K562 (cell line): ENCODE data around the gene ARMC12. TPM values are rescaled to one million over a fixed set of nuclear protein-coding genes. Genes with fewer than 3 reads are reported as not detected.

Experiments
- CBX3 ChIP-seq, 2 experiments: IDR thresholded peaks; 1 replicate in 1 of 2; 2 replicates in 1 of 2; pipeline ENCODE4 v1.6.1; 2012; ENCODE audit warnings: inconsistent platforms in 2 of 2, low read length in 2 of 2, borderline replicate concordance in 1 of 2, control low read depth in 1 of 2
- CCNT2 ChIP-seq: IDR thresholded peaks from 2 replicates; pipeline ENCODE4 v1.6.1; 2011; ENCODE audit warnings: borderline replicate concordance, low read depth, mild to moderate bottlenecking, moderate library complexity, mixed read lengths, low read length; ENCODE audit not compliant: insufficient read length; ENCODE audit errors: extremely low read depth
- E2F3 ChIP-seq: fragments of 250-450 bp; sonication (Bioruptor Pico); IDR thresholded peaks from 2 replicates; pipeline ENCODE4 v1.4.0; 2020; ENCODE audit warnings: mild to moderate bottlenecking
- HOXB6 ChIP-seq: fragments of 250-450 bp; sonication (Bioruptor Pico); IDR thresholded peaks from 2 replicates; pipeline ENCODE4 v1.5.1; 2022; ENCODE audit warnings: mild to moderate bottlenecking, borderline replicate concordance
- NFIC ChIP-seq: fragments of 450-650 bp; IDR thresholded peaks from 2 replicates; pipeline ENCODE4 v1.6.1; 2017; ENCODE audit warnings: mild to moderate bottlenecking, inconsistent platforms
- POLR2B ChIP-seq: fragments of 450-650 bp; IDR thresholded peaks from 2 replicates; pipeline ENCODE4 v1.6.1; 2018; ENCODE audit warnings: low read depth; ENCODE audit not compliant: partially characterized antibody
- PTTG1 ChIP-seq: fragments of 450-650 bp; IDR thresholded peaks from 2 replicates; pipeline ENCODE4 v1.6.1; 2016; ENCODE audit warnings: low read depth, mild to moderate bottlenecking, missing genetic modification characterization, missing compliant biosample characterization
- SNRNP70 ChIP-seq: fragments of 200-400 bp; formaldehyde crosslinking; optimal IDR thresholded peaks from 2 replicates; pipeline ENCODE3; 2017; ENCODE audit warnings: low read depth, low read length
- SREBF1 ChIP-seq: fragments of 150-350 bp; IDR thresholded peaks from 2 replicates; pipeline ENCODE4 v1.6.1; 2014; ENCODE audit warnings: antibody characterized with exemption, low read depth, low read length, borderline replicate concordance
- TBL1XR1 ChIP-seq, 2 experiments: IDR thresholded peaks; 2 replicates each; pipeline ENCODE4 v1.6.1; 2012; ENCODE audit warnings: improper control_type of control experiment in 2 of 2, low read length in 2 of 2, mild to moderate bottlenecking in 1 of 2
- TEAD1 ChIP-seq, 2 experiments: fragments of 450-650 bp in 1 of 2; sonication (generic) in 1 of 2; formaldehyde crosslinking; IDR thresholded peaks; 2 replicates each; pipeline versions ENCODE4 v1.4.0 to v1.8.0; 2020 to 2022; ENCODE audit warnings: mild to moderate bottlenecking in 2 of 2, missing genetic modification reagents in 1 of 2
- TRIM24 ChIP-seq, 2 experiments: fragments of 450-650 bp; IDR thresholded peaks; 2 replicates each; pipeline ENCODE4 v1.6.1; 2016
- XRCC4 ChIP-seq: IDR thresholded peaks from one replicate; pipeline ENCODE4 v1.6.1; 2011; ENCODE audit not compliant: insufficient read depth, insufficient read length; ENCODE audit errors: extremely low read depth
- ZBTB7A ChIP-seq: IDR thresholded peaks from 2 replicates; pipeline ENCODE4 v1.6.1; 2011; ENCODE audit warnings: low read depth, mild to moderate bottlenecking, low read length, moderate library complexity, borderline replicate concordance; ENCODE audit not compliant: control insufficient read depth
- ZNF282 ChIP-seq: sonication (generic); formaldehyde crosslinking; IDR thresholded peaks from 2 replicates; pipeline ENCODE4 v1.8.1; 2023; ENCODE audit warnings: missing genetic modification reagents
- ZNF431 ChIP-seq: sonication (generic); formaldehyde crosslinking; IDR thresholded peaks from 2 replicates; pipeline ENCODE4 v1.8.0; 2022; ENCODE audit warnings: mild to moderate bottlenecking, missing genetic modification reagents
- polyA plus RNA-seq, 8 experiments: library from polyadenylated mRNA; depleted of rRNA in 4 of 8; stranded (reverse) in 5 of 8; unstranded in 3 of 8; fragments of >200 nt; fragmentation: Nextera tagmentation in 2 of 8; fragmentation: Illumina TruSeq in 1 of 8; extraction: Ambion mirVana in 2 of 8; extraction: Trizol in 1 of 8; gene quantifications; 2 replicates each; pipeline versions ENCODE4 v1.2.1 to v1.2.3, GENCODE V29; 2011 to 2014; ENCODE audit warnings: inconsistent platforms in 1 of 8, missing spikeins in 1 of 8
- total RNA-seq, 7 experiments: library from RNA; depleted of rRNA in 6 of 7; stranded (reverse); fragments of >200 nt in 6 of 7; fragmentation: Illumina TruSeq in 2 of 7; extraction: Trizol in 2 of 7; gene quantifications; 2 replicates each; pipeline versions ENCODE4 v1.2.1 to v1.2.3, GENCODE V29; 2011 to 2021; ENCODE audit warnings: low replicate concordance in 1 of 7
- TF ChIP-seq, protein P1 (sequence below): fragments of 250-450 bp; sonication (Bioruptor Pico); IDR thresholded peaks from 2 replicates; pipeline ENCODE4 v1.4.0; 2020; ENCODE audit warnings: mild to moderate bottlenecking, moderate library complexity, borderline replicate concordance
- TF ChIP-seq, protein P2 (sequence below): fragments of 450-650 bp; IDR thresholded peaks from 2 replicates; pipeline ENCODE4 v1.6.1; 2016; ENCODE audit warnings: antibody characterized with exemption
- TF ChIP-seq, protein P3 (sequence below): fragments of 450-650 bp; IDR thresholded peaks from 2 replicates; pipeline ENCODE4 v1.7.1; 2018; ENCODE audit warnings: mild to moderate bottlenecking, low read depth; ENCODE audit not compliant: partially characterized antibody

The ARMC12 gene
- total and polyA plus RNA-seq, 9 of the 15 experiments (the other 6 are each of a cell fraction or from before 2014, with no cell fraction given) = 0.09 to 0.58 (median 0.31) TPM; not detected in 3

GRCh38 chr6:35687658-35688604 is 48.9 kb upstream of the ARMC12 start (continued):
- peak; percentile 52 for TF ChIP-seq CCNT2
- no peak for TF ChIP-seq XRCC4
- TF ChIP-seq HOXB6 (CRISPR knock-in tag) = no peak
- TF ChIP-seq NFIC = peak; percentile 60
- no peak; the same call in 1 of the 2 replicates for TF ChIP-seq E2F3 (CRISPR knock-in tag)
- TF ChIP-seq ZBTB7A = peak; percentile 95; the same call in 1 of the 2 replicates
- TF ChIP-seq SNRNP70 = no peak
- no peak for TF ChIP-seq SREBF1
- no peak for TF ChIP-seq TBL1XR1 (IDR thresholded peaks at IDR 0.05; ENCODE audit: low read length in 2 of 2)
- peak in 1 of 2 experiments; percentile 59; a peak in 1 of 4 replicates for TF ChIP-seq TRIM24 (IDR thresholded peaks at IDR 0.05)
- 0 out of 2 replicates have a peak, but pooled peaks have one; percentile 23 for TF ChIP-seq ZNF431 (CRISPR knock-in tag)
- TF ChIP-seq PTTG1 (tag) = no peak
- TF ChIP-seq, protein P1, sequence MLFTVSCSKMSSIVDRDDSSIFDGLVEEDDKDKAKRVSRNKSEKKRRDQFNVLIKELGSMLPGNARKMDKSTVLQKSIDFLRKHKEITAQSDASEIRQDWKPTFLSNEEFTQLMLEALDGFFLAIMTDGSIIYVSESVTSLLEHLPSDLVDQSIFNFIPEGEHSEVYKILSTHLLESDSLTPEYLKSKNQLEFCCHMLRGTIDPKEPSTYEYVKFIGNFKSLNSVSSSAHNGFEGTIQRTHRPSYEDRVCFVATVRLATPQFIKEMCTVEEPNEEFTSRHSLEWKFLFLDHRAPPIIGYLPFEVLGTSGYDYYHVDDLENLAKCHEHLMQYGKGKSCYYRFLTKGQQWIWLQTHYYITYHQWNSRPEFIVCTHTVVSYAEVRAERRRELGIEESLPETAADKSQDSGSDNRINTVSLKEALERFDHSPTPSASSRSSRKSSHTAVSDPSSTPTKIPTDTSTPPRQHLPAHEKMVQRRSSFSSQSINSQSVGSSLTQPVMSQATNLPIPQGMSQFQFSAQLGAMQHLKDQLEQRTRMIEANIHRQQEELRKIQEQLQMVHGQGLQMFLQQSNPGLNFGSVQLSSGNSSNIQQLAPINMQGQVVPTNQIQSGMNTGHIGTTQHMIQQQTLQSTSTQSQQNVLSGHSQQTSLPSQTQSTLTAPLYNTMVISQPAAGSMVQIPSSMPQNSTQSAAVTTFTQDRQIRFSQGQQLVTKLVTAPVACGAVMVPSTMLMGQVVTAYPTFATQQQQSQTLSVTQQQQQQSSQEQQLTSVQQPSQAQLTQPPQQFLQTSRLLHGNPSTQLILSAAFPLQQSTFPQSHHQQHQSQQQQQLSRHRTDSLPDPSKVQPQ (CRISPR knock-in tag) = no peak
- 0 out of 4 replicates have a peak, but pooled peaks of 1 of the 2 experiments have one; percentile 56 for TF ChIP-seq TEAD1 (CRISPR knock-in tag; IDR thresholded peaks at IDR 0.05)
- peak; percentile 59 for TF ChIP-seq ZNF282 (CRISPR knock-in tag)
- peak in 1 of 2 experiments; percentile 42; a peak in 1 of 3 replicates for TF ChIP-seq CBX3 (IDR thresholded peaks at IDR 0.05; ENCODE audit: borderline replicate concordance in 1 of 2, low read length in 2 of 2)
- TF ChIP-seq, protein P2, sequence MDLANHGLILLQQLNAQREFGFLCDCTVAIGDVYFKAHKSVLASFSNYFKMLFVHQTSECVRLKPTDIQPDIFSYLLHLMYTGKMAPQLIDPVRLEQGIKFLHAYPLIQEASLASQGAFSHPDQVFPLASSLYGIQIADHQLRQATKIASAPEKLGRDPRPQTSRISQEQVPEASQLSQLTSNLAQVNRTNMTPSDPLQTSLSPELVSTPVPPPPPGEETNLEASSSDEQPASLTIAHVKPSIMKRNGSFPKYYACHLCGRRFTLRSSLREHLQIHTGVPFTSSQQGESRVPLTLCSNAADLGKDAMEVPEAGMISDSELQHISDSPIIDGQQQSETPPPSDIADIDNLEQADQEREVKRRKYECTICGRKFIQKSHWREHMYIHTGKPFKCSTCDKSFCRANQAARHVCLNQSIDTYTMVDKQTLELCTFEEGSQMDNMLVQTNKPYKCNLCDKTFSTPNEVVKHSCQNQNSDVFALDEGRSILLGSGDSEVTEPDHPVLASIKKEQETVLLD = 0 out of 2 replicates have a peak, but pooled peaks have one; percentile 29
- TF ChIP-seq, protein P3, sequence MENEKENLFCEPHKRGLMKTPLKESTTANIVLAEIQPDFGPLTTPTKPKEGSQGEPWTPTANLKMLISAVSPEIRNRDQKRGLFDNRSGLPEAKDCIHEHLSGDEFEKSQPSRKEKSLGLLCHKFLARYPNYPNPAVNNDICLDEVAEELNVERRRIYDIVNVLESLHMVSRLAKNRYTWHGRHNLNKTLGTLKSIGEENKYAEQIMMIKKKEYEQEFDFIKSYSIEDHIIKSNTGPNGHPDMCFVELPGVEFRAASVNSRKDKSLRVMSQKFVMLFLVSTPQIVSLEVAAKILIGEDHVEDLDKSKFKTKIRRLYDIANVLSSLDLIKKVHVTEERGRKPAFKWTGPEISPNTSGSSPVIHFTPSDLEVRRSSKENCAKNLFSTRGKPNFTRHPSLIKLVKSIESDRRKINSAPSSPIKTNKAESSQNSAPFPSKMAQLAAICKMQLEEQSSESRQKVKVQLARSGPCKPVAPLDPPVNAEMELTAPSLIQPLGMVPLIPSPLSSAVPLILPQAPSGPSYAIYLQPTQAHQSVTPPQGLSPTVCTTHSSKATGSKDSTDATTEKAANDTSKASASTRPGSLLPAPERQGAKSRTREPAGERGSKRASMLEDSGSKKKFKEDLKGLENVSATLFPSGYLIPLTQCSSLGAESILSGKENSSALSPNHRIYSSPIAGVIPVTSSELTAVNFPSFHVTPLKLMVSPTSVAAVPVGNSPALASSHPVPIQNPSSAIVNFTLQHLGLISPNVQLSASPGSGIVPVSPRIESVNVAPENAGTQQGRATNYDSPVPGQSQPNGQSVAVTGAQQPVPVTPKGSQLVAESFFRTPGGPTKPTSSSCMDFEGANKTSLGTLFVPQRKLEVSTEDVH = peak; percentile 36
- TF ChIP-seq POLR2B = peak; percentile 40
